Uterus (tissue), 4 donors: ENCODE data around the gene CPSF2. TPM values are rescaled to one million over a fixed set of nuclear protein-coding genes. Genes with fewer than 3 reads are reported as not detected.

Experiments used
- DNase-seq, 2 donors: peaks; one replicate each; pipeline ENCODE4 v3.0.0-alpha.2; 2019 to 2020
- H3K27ac ChIP-seq, 2 donors: fragments of 200-600 bp; sonication (generic); 1 replicate in 1 of 2; 2 replicates in 1 of 2; pipeline ENCODE4 v1.5.1; 2016 to 2018
- H3K27me3 ChIP-seq, 2 donors: fragments of 200-600 bp; sonication (generic); one replicate each; pipeline ENCODE4 v1.5.1; 2018 to 2019; ENCODE audit warnings: control low read depth in 1 of 2
- H3K36me3 ChIP-seq, 2 donors: fragments of 200-600 bp; sonication (generic); one replicate each; pipeline ENCODE4 v1.5.1; 2019; ENCODE audit warnings: control low read depth in 1 of 2
- H3K4me1 ChIP-seq, 2 donors: fragments of 200-600 bp; sonication (generic); one replicate each; pipeline ENCODE4 v1.5.1; 2018 to 2019; ENCODE audit warnings: control low read depth in 1 of 2
- H3K4me3 ChIP-seq, 2 donors: fragments of 200-600 bp; sonication (generic); 1 replicate in 1 of 2; 2 replicates in 1 of 2; pipeline ENCODE4 v1.5.1; 2018 to 2019; ENCODE audit warnings: mild to moderate bottlenecking in 1 of 2
- H3K9me3 ChIP-seq, 2 donors: fragments of 200-600 bp; sonication (generic); one replicate each; pipeline ENCODE4 v1.5.1; 2019; ENCODE audit warnings: control low read depth in 1 of 2
- POLR2A ChIP-seq, 2 donors: fragments of 450-650 bp; IDR thresholded peaks; one replicate each; pipeline ENCODE4 v1.6.1; 2016; ENCODE audit warnings: antibody characterized with exemption in 2 of 2, mild to moderate bottlenecking in 1 of 2, moderate library complexity in 1 of 2
- intact Hi-C: fragments of 100-400 bp; cut with DNase I; formaldehyde crosslinking; loops from one replicate; pipeline ENCODE4 v1.15.1; 2023; ENCODE audit warnings: low total_unique reads
- total RNA-seq, 4 donors: library from RNA; depleted of rRNA in 3 of 4; stranded (reverse); fragments of >200 nt in 3 of 4; gene quantifications; one replicate each; pipeline versions ENCODE4 v1.1.0 to v1.2.4, GENCODE V29; 2014 to 2023
- TF ChIP-seq, protein P1 (sequence below), 4 experiments: fragments of 200-600 bp in 2 of 4; fragments of 450-650 bp in 2 of 4; sonication (generic) in 2 of 4; IDR thresholded peaks; one replicate each; pipeline ENCODE4 v1.5.1; 2016 to 2019; ENCODE audit warnings: antibody characterized with exemption in 4 of 4, mild to moderate bottlenecking in 2 of 4, moderate library complexity in 1 of 4
- donor health status: DM: yes; HTN: yes; CAD: no.

The CPSF2 gene
- total RNA-seq, 4 donors from 2014 or later, result 10.8 to 51.5 (median 38.9) TPM

DNA sequence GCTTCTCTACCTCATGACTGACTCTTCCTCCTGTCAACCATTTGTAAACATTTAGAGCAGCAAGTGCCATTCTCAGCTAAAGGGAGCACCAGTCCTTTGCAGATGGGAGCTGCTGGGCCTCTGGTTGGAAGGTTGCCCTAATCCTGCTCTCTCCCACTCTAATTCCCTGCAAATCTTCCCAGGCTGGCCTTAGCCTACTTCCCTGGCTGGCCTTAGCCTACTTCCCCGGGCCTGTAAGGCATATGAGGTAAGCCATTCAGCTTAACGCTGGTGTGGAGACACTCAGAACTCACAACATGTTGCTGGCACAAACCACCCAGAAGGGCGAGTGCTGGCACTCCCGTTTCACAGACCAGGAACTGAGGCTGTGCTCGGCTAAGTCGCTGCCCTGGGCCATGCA, 69.0 kb downstream of the CPSF2 start:
- no peak for TF ChIP-seq POLR2A (IDR thresholded peaks at IDR 0.05)
- TF ChIP-seq, protein P1, sequence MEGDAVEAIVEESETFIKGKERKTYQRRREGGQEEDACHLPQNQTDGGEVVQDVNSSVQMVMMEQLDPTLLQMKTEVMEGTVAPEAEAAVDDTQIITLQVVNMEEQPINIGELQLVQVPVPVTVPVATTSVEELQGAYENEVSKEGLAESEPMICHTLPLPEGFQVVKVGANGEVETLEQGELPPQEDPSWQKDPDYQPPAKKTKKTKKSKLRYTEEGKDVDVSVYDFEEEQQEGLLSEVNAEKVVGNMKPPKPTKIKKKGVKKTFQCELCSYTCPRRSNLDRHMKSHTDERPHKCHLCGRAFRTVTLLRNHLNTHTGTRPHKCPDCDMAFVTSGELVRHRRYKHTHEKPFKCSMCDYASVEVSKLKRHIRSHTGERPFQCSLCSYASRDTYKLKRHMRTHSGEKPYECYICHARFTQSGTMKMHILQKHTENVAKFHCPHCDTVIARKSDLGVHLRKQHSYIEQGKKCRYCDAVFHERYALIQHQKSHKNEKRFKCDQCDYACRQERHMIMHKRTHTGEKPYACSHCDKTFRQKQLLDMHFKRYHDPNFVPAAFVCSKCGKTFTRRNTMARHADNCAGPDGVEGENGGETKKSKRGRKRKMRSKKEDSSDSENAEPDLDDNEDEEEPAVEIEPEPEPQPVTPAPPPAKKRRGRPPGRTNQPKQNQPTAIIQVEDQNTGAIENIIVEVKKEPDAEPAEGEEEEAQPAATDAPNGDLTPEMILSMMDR (IDR thresholded peaks at IDR 0.05), result no peak
- intact Hi-C loops, result no loop called here
- DNase-seq, result no peak
- H3K4me1 ChIP-seq, result no peaks in the 10 kb centered on the region
- H3K36me3 ChIP-seq, result no peaks in the 10 kb centered on the region
- no peaks in the 10 kb centered on the region for H3K9me3 ChIP-seq
- H3K27me3 ChIP-seq, result no peaks in the 10 kb centered on the region
- no peak overlapping the region for H3K27ac ChIP-seq
- no peak overlapping the region for H3K4me3 ChIP-seq

DNA sequence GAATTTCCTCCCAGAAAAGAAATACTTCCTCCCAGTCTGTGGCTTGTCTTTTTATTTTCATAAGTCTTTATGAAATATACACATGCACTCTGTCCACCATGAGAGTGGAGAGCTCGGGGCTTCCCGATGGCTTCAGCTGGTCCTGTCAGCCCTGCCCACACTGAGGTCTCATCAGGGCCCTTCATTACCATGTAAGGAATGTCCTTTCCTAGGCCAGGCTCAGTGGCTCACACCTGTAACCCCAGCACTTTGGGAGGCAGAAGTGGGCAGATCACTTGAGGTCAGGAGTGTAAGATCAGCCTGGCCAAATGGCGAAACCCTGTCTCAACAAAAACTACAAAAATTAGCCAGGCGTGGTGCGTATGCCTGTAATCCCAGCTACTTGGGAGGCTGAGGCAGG, 77.0 kb downstream of the CPSF2 start:
- Histone ChIP-seq H3K4me1 (no peaks in the 10 kb centered on the region), H3K27me3 (no peaks in the 10 kb centered on the region), H3K27ac (no peak overlapping the region), H3K4me3 (no peak overlapping the region), H3K36me3 (no peaks in the 10 kb centered on the region), H3K9me3 (no peaks in the 10 kb centered on the region)
- intact Hi-C loops, result no loop called here
- no peak for DNase-seq
- TF ChIP-seq, protein P1 (IDR thresholded peaks at IDR 0.05), result no peak
- no peak for TF ChIP-seq POLR2A (IDR thresholded peaks at IDR 0.05)

DNA sequence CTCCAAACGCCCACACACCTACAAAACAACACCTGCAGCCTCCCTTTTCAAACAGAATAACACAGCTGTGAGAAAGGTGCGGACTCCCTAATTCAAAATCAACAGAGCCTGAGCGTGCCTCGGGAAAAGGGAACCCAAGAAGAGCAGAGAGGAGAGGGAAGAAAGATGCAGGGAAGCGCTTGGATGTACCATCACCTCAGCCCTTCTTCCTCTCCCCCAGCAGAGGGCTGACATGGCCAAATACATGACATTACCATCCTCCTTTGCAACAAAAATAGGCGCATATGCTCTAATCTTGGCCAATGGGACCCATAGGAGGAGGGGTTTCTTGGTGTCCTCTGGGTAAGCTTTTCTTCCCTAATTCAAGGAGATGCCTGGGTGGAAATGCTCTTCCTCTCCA, 78.0 kb downstream of the CPSF2 start:
- no peak overlapping the region for H3K4me3 ChIP-seq
- H3K9me3 ChIP-seq, result no peaks in the 10 kb centered on the region
- TF ChIP-seq POLR2A (IDR thresholded peaks at IDR 0.05), result no peak
- TF ChIP-seq, protein P1 (IDR thresholded peaks at IDR 0.05), result no peak
- intact Hi-C loops, result no loop called here
- no peak for DNase-seq
- no peaks in the 10 kb centered on the region for H3K4me1 ChIP-seq
- H3K27ac ChIP-seq, result no peak overlapping the region
- no peaks in the 10 kb centered on the region for H3K27me3 ChIP-seq
- H3K36me3 ChIP-seq, result no peaks in the 10 kb centered on the region

DNA sequence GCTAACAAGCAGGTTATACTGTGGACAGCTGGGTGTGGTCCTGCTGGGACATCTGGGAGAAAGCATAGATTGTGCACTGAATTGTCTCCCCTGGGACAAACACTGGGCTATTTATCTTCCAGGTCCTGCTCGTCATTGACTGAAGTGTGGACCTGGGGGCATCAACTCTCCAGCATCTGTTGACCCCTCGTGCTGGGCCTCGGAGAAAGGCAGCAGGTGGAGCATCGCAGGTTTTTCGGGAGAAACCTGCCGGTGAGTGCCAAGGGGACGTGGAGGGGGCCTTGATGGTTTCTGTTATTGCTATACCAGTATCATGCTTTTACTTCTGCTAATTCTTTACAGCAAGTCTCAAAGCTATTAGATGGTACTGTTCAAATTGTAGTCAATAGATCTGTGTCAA, 81.3 kb downstream of the CPSF2 start:
- intact Hi-C loops, result no loop called here
- Histone ChIP-seq H3K4me1 (no peaks in the 10 kb centered on the region), H3K27ac (no peak overlapping the region), H3K27me3 (no peaks in the 10 kb centered on the region), H3K4me3 (no peak overlapping the region), H3K36me3 (no peaks in the 10 kb centered on the region), H3K9me3 (no peaks in the 10 kb centered on the region)
- DNase-seq, result no peak
- TF ChIP-seq POLR2A (IDR thresholded peaks at IDR 0.05), result no peak
- TF ChIP-seq, protein P1 (IDR thresholded peaks at IDR 0.05), result no peak

DNA sequence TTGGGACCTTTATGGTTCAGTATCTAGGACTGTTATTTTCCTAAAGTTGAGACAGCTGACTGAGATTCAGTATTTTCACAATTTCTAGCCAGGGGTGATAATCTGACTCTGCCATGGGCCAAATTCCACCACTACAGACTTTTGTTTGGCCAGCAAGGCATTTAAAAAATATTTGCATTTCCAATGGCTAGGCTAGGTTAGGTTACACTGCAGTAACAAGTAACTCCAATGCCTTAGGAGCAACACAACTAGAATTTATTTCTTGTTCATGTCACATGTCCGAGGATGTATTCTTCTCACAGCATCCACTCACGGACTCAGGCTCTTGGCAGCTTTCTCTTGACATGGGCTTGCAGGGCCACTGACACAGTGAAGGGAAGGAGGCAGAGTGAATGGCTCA, 83.0 kb downstream of the CPSF2 start:
- H3K27ac ChIP-seq, result no peak overlapping the region
- no peaks in the 10 kb centered on the region for H3K36me3 ChIP-seq
- intact Hi-C loops, result no loop called here
- no peak for DNase-seq
- H3K4me1 ChIP-seq, result no peaks in the 10 kb centered on the region
- H3K4me3 ChIP-seq, result no peak overlapping the region
- H3K27me3 ChIP-seq, result no peaks in the 10 kb centered on the region
- H3K9me3 ChIP-seq, result no peaks in the 10 kb centered on the region
- TF ChIP-seq, protein P1 (IDR thresholded peaks at IDR 0.05), result no peak
